NCI-H345 treated with DMSO at 0.1 percent for 48 hours (cell line): ENCODE results near the gene MED12L.

ENCODE experiments used
- DNase-seq: peaks from one replicate; lab custom pipeline; 2025; ENCODE audit not compliant: unreplicated experiment; lab: John Stamatoyannopoulos, UW

The MED12L gene

DNA sequence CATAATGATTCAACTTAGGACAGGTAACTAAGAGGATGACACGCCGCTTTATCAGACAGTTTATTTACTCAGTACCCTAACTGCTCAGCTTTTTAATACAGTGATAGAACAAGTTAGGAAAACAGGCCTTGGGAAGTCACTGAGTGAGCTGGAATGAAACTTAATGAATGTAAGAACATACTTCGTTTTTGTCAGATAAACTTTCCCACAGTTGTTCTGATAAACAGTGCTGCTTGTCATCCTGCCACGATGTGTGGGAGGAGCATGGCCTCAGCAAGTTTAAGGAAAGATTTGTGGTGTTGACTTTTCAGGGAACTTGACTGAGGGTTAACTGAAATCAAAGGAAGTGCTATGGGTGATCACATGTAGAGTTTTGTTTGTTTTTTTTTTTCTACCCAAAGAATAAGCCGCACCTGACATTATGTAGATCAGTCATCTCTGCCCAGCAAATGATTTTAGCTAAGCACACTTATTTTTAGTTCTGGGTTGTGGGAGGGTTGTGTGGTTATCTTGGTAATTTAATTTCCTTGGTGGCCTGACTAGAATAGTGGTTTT is 198.5 kb downstream of the MED12L start:
- no peak for DNase-seq

DNA sequence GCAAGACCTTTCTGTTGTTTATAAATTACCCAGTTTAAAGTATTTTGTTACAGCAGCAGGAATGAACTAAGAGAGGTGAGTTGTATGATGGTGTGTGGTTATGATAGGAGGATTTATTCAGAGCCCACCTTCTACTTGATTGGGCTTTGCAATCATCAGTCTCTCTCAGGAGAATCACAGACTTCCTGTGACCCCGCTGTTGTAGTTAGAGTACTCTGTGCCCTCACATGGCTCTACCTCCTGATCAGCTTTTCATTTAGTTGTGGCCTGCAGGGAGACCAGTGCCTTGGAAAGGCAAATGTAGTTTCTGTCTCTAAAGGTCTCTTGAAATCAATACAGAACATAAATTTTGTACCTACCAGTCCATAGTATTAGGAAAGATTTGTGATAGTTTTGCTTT is 200.5 kb downstream of the MED12L start:
- DNase-seq = no peak

DNA sequence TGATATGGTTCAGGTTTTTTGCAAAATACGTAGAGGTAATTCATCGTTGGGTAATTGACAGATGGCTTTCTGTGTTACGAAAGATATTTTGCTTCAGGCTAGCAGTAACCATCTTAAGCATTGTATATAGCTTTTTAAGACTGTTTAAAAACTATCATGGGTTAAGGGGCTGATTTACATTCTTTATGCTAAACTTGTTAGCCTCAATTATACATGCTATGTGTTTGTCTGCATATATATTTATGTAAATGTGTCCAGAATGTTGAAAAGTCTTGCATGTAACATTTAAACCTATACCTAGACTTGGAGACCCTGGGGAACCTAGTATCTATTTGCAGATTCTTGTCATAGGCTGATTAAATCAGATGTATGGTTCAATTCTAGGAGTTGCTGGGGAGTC is 204.0 kb downstream of the MED12L start:
- DNase-seq = no peak

DNA sequence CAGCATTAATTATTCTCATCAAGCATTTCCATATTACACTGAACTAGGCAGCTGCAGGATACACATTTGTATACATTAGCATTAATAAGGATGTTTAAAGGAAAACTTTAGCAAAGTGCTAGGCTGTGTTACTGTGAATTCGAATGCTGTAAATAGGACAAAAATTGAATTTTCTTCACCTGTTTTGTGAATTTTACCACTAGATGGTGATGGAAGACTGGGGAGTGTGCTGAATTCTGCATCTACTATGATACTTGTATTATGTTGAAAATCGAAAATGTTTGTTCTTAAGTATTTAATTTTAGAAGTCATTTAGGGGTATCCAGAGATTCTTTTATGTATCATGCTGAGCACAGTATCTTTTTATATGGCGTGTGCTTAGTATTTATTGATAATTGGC is 205.2 kb downstream of the MED12L start:
- no peak for DNase-seq

DNA sequence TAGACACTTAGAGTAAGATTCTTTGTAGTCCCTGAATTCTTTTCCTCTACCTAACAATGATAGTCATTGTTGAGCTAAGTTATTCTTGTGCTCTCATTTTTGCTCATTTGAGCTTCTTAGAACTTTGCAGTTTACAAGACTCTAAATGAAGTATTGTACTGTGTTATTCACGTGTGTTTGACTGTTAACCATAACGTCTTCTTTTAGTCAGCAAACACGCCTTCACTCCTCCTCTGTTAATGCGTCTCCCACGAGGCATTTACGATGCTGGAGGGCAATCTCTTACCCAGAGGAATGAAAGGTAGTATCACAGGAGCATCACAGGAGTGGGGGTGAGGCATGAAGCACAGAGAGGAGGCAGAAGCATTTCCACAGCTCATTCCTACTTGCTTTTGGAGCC is 207.7 kb downstream of the MED12L start:
- no peak for DNase-seq

DNA sequence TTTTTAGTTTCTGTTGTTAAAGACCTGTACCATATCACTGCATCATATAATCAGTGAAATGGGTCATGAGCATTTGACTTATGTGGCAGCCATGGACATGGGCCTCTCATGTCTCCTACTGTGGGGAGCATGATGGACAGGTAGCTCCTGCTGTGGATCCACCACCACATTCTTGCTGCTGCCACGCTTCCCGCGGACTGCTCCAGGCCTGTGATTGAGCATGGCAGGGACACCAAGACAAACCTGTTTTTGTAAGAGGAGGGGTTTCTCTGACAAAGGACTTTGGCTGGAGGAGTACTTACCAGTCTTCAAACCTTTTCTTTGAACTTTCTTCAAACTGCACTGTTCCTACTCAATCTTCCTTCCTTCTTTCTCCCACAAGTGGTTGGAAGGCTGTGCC is 210.8 kb downstream of the MED12L start:
- DNase-seq = no peak

DNA sequence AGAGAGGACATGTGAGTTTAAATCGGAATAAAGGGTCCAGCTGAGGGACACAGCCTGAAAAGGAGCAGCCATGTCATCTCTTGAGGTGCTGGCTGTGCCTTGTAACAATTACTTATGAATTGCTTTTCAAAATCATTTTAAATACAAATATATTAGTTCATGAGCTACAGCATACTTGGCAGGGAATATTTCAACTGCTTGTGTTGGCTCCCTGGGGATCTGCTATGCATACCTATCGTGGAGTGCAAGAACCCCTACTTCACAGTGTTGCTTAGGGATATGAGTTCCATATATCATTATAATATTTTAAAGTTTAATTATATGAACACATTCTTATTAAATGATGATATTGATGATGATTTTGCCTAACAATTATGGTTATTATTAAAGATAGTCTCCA is 212.0 kb downstream of the MED12L start:
- no peak for DNase-seq

DNA sequence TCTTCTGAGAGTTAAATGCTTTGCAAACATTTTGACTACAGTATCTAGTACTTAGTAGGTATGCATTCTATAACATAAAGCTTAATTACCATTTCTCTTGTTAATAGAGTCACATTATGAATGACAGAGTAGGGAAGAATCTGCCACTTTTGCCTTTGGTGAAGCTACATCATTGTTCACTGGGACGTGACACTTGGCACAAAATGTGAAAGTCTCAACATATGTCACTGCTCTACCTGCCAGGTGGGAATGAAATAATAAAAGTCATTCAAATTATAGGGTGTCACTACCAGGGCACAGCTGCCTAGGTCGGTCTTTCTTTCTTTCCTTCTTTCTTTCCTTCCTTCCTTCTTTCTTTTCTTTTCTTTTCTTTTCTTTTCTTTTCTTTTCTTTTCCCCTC is 213.5 kb downstream of the MED12L start:
- DNase-seq = no peak

DNA sequence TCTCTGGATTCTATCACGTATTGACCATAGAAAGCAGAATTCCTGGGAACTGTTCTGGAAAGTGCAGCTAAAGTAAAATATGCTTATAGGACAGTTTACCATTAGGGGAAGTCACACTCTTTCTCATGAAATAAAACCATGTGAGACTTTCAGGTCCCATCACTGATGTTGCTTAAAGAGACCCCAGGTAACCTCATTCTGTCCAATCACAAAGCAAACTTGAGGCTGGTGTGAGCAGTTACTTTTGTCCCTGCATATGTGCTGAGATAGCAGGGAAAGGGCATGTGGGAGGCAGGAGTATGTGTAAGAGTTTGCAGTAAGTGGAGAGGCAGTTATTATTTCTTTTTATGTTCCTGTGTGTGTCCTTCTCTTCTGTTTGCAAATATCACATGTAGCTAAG is 215.1 kb downstream of the MED12L start:
- DNase-seq = no peak

DNA sequence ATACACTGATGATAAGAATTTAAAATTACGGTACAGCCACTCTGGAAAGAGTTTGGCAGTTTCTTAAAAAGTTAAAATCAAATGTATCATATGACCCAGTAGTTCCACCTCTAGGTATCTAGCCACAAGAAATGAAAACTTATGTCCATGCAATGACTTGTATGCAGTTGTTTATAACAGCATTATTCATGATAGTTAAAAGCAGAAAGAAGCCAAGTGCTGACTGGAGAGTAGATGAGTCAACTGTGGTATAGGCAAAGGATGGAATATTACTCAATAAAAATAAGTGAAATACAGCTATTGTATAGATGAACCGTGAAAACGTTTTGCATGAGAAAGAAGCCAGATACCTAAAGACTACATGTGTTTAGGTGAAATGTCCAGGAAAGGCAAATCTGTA is 216.3 kb downstream of the MED12L start:
- no peak for DNase-seq

DNA sequence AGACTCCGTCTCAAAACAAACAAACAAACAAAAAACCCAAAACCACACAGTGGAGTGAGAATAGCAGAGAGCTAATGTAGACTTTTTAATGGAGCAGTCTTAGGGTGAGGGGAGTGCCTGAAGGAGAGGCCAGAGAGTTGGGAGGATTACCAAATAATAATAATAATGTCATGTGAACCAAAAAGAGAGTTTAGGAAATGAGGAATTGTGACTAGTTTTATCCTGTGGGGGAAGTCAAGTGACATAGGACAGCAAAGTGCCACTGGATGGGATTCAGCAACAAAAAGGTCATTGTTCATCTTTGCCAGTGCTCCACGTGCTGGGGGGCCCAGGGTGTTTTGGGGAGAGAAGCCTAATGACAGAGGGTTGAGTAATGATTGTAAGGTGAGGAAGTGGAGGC is 218.3 kb downstream of the MED12L start:
- no peak for DNase-seq

DNA sequence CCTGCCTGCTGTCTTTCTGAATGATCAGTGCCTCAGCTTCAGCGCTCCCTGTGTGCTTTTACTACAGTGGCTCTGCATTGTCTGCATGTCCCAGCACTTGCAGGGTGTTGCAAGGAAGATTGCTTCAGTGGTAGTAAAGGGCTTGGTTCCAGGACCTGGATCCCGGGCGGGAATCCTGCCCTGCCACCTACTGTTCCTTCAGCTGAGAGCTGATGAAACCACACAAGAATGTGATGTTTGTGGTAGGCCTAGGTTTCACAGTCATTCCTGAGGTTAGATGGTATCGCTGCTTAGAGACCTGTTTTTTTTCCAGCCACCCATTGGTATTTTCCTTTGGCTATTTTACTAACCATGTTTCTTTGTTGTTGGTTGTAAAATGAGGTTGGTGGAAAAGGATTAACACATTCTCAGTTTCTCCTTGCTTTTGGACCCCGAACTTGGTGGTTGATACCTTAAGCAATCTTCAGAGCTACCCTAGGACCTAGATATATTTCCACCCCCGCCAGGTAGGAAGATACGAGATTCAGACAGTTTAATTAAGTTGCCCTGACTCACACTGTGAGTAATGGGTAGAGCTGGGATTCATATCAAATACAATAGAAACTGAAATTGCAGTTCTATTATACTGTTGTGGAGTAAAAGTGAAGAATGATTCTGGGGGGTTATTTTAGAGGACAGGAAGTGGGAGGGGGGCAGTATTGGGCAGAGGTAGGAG is 219.8 kb downstream of the MED12L start:
- DNase-seq = no peak

DNA sequence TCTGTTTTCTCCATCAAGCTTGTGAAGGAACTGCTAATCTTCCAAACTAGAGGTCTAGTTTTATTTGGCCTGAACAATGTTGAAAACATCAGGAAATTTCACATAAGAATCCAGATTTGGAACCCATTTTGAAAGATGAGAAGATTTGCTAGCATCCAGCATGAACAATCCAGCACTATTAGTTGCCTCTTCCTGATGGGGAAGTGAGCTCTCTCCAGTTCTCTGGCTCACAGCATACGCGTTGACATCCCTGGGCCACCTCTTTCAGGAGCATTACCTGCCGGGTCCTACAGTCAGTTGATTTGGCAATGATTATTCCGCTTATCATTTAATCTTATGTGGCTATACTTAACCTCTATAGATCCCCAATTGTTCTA is 220.3 kb downstream of the MED12L start:
- DNase-seq = no peak

DNA sequence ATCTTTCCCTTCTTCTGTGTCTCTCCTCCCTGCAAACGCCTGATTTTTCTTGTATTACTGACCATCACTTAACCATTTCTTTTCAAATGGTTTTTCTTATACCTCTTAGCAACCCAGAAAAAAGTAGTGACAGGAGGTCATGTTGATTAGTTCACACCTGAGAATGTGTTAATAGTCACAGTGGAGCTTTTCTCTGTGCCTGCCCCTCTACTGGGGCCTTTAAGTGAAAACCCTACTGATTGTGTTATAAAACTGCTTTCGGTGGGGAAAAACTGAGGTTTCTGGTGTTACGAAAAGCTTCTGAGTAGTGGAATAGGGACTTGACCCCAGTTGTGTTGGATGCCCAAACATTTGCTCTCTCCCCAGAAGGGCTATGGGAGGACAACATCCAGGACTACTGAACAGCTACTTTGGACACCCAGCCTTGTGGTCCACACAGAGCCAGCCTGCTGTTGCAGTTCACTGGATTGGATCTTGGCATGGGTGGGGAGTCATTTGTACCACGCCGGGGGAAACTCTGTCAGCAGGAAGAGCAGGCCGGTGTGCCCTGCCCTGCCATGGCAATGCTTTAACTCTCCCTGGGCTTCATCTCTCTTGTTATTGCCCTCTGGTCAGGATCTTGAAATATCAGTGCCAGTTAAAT is 220.8 kb downstream of the MED12L start:
- DNase-seq = no peak

DNA sequence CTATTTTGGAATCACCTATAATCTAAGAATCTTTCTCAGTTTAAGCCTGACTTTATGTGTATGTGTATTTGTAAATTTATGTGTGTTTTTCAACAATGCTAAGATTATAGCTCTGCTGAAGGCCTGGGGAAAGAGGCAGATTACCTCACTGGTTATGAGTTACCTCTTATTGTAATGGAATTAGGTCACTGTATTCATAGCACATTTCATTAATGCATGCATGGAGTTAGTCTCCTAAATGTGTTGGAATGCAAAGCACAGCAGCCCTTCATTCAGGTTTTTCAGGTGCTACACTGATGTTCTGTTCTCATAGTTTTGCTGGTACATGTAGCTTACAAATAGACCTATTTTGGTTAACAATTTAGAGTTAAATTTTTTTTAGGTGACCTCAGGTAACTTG is 221.7 kb downstream of the MED12L start:
- DNase-seq = no peak

DNA sequence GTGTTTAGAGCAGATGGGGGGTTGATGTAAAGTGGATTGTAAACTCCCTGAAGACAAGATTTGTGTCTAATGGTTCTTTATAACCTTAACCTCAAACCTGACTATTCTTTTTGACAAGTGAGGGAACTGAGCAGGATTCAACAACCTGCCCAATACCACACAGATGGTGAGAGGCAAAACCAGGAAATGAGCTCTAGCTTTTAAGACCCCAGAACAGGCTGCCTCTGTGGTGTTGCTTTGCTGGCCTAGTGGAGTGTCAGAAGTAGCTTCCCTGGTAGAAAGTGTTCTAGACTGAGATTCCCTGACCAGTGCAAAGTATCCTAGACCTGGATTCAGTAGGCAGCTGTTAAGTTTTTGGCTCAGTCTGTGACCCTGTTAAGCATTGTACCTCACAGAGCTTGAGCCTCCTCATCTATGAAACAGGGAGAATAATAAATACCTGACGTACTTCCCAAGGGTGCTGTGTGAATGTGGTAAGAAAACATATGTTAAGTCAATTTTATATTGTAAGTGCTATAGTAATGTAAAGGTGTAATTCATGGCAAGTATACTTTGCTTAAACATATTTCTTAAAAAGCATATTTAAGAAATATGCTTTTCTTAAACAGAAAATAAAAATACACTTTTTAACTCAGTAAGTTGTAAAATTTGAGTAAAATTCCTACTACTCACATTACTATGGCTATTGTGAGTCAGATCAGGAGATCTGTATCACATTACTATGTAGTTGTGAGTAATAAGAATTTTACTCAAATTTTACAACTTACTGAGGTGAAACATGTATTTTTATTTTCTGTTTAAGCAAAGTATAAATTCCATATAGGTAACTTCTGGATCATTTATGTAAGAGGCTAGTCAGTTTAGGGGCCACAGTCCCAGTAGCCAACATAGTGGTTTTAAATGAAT is 222.4 kb downstream of the MED12L start:
- no peak for DNase-seq

DNA sequence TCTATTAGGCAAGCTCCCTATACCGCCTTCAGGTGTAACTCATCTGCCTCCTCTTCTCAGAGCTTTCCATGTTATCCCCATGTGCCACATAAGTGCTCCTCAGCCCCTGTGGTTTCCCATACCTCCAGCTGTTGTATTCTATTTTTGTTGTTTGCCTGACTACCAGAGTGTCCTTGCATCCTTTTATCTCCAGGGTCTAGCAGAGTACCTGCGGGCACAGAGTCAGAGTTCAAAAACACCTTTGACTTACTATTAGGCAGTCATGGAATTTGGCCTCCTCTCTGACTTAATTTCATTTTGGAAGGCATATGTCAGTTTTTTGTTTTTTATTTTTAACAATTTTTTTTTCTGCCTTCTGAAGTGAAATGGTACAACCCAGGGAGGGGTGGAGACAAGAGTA is 224.1 kb downstream of the MED12L start:
- DNase-seq = no peak

DNA sequence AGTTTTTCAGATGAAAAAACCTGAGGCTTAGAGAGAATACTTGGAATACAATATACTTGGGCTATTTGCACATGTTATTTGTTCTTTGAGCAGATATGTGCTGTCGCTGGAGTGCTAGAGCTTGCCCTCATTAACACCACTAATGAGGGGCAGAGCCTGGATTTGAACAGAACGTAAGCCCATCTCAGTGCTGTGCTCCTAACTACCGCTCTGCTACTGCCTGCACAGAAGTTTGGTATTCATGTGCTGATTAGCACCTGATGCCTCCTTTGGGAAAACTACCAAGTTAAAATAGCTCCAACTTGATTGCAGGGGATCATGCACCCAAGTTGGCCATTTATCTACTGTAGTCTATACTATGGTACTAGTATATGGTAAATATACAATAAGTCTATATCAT is 227.5 kb downstream of the MED12L start:
- no peak for DNase-seq

DNA sequence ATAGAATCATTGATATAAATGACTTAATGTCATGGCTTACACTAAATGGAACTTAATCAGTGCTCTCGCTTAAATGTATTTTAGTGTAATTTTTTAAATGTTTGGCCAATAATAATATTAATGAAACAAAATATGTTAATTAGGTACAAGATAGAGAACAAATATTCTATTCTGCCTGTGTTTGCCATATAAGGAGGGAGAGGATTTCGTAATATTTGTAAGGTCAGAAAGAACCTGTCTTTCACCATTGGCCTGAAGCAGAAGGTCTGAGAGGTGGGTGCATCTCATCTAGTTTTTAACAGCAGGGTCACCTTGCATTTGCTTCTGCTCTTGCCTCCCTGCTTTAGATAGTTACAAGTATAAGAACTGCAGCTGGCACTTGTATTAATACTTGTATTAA is 228.7 kb downstream of the MED12L start:
- DNase-seq = no peak

DNA sequence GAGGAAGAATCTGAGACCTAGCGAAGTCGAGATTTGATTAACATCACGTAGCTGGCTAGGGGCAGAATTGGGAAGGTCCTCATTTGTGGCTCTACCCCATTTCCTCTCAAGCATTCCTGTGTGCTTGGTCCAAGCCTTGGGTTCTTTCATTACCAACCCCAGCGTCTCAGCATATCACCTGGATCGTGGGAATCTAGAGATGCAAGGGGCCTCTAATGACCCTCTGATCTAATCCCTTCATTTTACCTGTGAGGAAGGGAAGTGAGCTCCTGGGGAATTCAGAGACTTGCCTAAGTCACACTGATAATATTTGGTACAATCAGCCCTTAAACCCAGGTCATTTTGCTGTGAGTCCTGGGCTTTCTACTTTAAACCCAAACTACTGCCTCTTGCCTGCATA is 229.1 kb downstream of the MED12L start:
- DNase-seq = no peak

DNA sequence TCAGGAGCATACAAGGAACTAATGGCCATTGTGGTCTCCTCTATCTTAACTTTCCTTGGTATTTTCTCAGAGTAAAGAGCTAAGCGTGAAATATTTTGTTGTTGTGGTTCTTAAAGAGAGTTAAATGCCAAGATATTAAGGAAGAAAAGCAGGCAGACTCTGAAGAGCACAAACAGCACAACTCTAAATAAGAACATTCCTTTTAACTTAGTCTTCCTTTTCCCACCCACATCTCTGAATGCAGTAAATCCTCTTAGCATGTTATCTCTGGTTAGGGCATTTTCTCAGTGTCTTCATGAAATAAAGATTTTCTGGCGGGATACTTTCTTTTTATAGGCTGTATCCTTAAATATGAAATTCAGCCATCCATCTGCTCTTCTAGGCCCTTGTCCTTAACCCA is 229.7 kb downstream of the MED12L start:
- DNase-seq = no peak

DNA sequence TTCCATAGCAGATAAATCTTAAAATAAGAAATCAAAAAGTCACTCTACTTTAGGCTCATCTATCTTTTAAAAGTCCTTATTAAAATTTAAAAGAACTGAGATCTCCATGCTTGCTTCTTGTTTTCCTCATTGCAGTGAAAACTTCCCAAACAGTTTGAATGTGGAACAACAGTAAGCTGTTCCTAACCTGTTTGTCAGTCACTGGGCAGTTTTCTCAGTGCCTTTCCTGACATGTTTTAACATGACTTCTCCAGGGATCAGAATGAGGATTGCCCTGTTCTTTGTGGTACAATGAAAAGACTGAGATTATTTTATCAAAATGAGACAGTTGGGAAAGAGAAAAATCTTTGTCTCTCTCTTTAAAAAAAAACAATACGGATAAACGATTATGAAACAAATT is 230.4 kb downstream of the MED12L start:
- no peak for DNase-seq
